H1 (cell line): Measurements from ENCODE around the gene POGLUT2. TPM values are rescaled to one million over a fixed set of nuclear protein-coding genes. Genes with fewer than 3 reads are reported as not detected.

Source experiments
- CTCF ChIA-PET: fragments of 300-600 bp; sonication (Branson Sonifier 250); formaldehyde crosslinking; loops from one replicate; lab custom pipeline; 2021; ENCODE audit not compliant: partially characterized antibody; lab: Charles Lee
- POLR2A ChIA-PET: fragments of 300-600 bp; sonication (Branson Sonifier 250); formaldehyde crosslinking; loops from one replicate; lab custom pipeline; 2021; ENCODE audit warnings: inconsistent platforms; ENCODE audit not compliant: partially characterized antibody; lab: Charles Lee
- DNase-seq, 2 experiments: peaks; one replicate each; pipeline versions ENCODE4 v3.0.0 to v3.0.0-alpha.2; 2010 to 2022; ENCODE audit warnings: low spot score in 2 of 2, low read depth in 1 of 2, mixed read lengths in 1 of 2
- FAIRE-seq: peaks from 2 replicates; lab custom pipeline; 2011; peaks lifted over from hg19 to GRCh38; lab: Jason Lieb, UNC
- H2AFZ ChIP-seq: 2 replicates; pipeline ENCODE4 v1.8.1; 2012; ENCODE audit warnings: low read length, inconsistent platforms
- H2AK5ac ChIP-seq: 2 replicates; pipeline ENCODE4 v1.6.1; 2013; ENCODE audit warnings: low read depth, low read length
- H2BK120ac ChIP-seq: replicated peaks from 2 replicates; pipeline ENCODE3; 2013; ENCODE audit warnings: low read depth, low read length, inconsistent platforms
- H2BK12ac ChIP-seq: 2 replicates; pipeline ENCODE4 v1.6.1; 2013; ENCODE audit warnings: low read depth, low read length
- H2BK15ac ChIP-seq: 2 replicates; pipeline ENCODE4 v1.6.1; 2013; ENCODE audit warnings: low read length
- H2BK20ac ChIP-seq: 2 replicates; pipeline ENCODE4 v1.6.1; 2013; ENCODE audit warnings: low read length
- H2BK5ac ChIP-seq: 2 replicates; pipeline ENCODE4 v1.6.1; 2013; ENCODE audit warnings: low read depth, low read length
- H3K14ac ChIP-seq: 2 replicates; pipeline ENCODE4 v1.6.1; 2013; ENCODE audit warnings: inconsistent platforms; ENCODE audit not compliant: insufficient read length
- H3K18ac ChIP-seq: 2 replicates; pipeline ENCODE4 v1.6.1; 2013; ENCODE audit warnings: low read length; ENCODE audit errors: extremely low read depth
- H3K23ac ChIP-seq: 2 replicates; pipeline ENCODE4 v1.6.1; 2013; ENCODE audit warnings: inconsistent platforms; ENCODE audit not compliant: insufficient read length
- H3K23me2 ChIP-seq: 2 replicates; pipeline ENCODE4 v1.6.1; 2013; ENCODE audit warnings: low read depth, low read length
- H3K27ac ChIP-seq: 2 replicates; pipeline ENCODE4 v1.6.1; 2011; ENCODE audit warnings: low read depth, low read length, inconsistent platforms
- H3K27me3 ChIP-seq, 4 experiments: replicated peaks in 1 of 4; 1 replicate in 1 of 4; 2 replicates in 3 of 4; pipeline versions ENCODE4 v1.6.1 to v1.8.1; 2011 to 2013; ENCODE audit warnings: low read length in 3 of 4, mild to moderate bottlenecking in 3 of 4, inconsistent platforms in 2 of 4, mixed read lengths in 2 of 4, moderate library complexity in 1 of 4; ENCODE audit not compliant: control insufficient read depth in 3 of 4, insufficient read depth in 3 of 4; ENCODE audit errors: extremely low read depth in 1 of 4
- H3K36me3 ChIP-seq, 4 experiments: 2 replicates each; pipeline versions ENCODE4 v1.6.1 to v1.8.1; 2011 to 2013; ENCODE audit warnings: mild to moderate bottlenecking in 4 of 4, low read length in 3 of 4, moderate library complexity in 2 of 4, control low read depth in 1 of 4, inconsistent platforms in 1 of 4; ENCODE audit not compliant: insufficient read depth in 4 of 4, control insufficient read depth in 2 of 4
- H3K4ac ChIP-seq: replicated peaks from 2 replicates; pipeline ENCODE3; 2013; ENCODE audit warnings: low read length, low read depth, mixed read lengths, inconsistent platforms; ENCODE audit not compliant: insufficient read length
- H3K4me1 ChIP-seq, 4 experiments: replicated peaks in 1 of 4; 1 replicate in 1 of 4; 2 replicates in 3 of 4; pipeline versions ENCODE4 v1.6.1 to v1.8.1; 2011 to 2013; ENCODE audit warnings: low read length in 3 of 4, inconsistent platforms in 2 of 4, mixed read lengths in 1 of 4; ENCODE audit not compliant: insufficient read depth in 4 of 4, control insufficient read depth in 3 of 4
- H3K4me2 ChIP-seq, 2 experiments: 2 replicates each; pipeline versions ENCODE4 v1.6.1 to v1.8.1; 2011 to 2013; ENCODE audit warnings: low read depth in 2 of 2, low read length in 2 of 2, control low read depth in 1 of 2, inconsistent platforms in 1 of 2, mild to moderate bottlenecking in 1 of 2; ENCODE audit not compliant: insufficient read depth in 1 of 2
- H3K4me3 ChIP-seq, 4 experiments: fragments of 200-600, 300-600 bp in 1 of 4; sonication (generic), shearing (Covaris generic), sonication (Bioruptor Twin) in 1 of 4; 2 replicates each; pipeline versions ENCODE4 v1.5.1 to v1.8.1; 2011 to 2016; ENCODE audit warnings: low read length in 4 of 4, low read depth in 3 of 4, control low read depth in 2 of 4, inconsistent platforms in 2 of 4, mild to moderate bottlenecking in 2 of 4, mixed read lengths in 1 of 4, moderate library complexity in 1 of 4; ENCODE audit not compliant: insufficient read depth in 2 of 4; ENCODE audit errors: extremely low read depth in 1 of 4
- H3K56ac ChIP-seq: replicated peaks from 2 replicates; pipeline ENCODE3; 2013; ENCODE audit warnings: low read depth, mild to moderate bottlenecking, mixed read lengths, low read length, inconsistent platforms; ENCODE audit not compliant: insufficient read length
- H3K79me1 ChIP-seq: 2 replicates; pipeline ENCODE4 v1.6.1; 2013; ENCODE audit warnings: low read depth, low read length, control low read depth
- H3K79me2 ChIP-seq, 2 experiments: 2 replicates each; pipeline versions ENCODE4 v1.6.1 to v1.8.1; 2012 to 2013; ENCODE audit warnings: low read length in 2 of 2, mild to moderate bottlenecking in 2 of 2, inconsistent platforms in 1 of 2; ENCODE audit not compliant: insufficient read depth in 2 of 2, control insufficient read depth in 1 of 2
- H3K9ac ChIP-seq, 4 experiments: replicated peaks in 1 of 4; 1 replicate in 1 of 4; 2 replicates in 3 of 4; pipeline versions ENCODE4 v1.6.1 to v1.8.1; 2011 to 2013; ENCODE audit warnings: low read depth in 3 of 4, low read length in 3 of 4, control low read depth in 2 of 4, mild to moderate bottlenecking in 2 of 4, moderate library complexity in 2 of 4, inconsistent platforms in 1 of 4; ENCODE audit errors: extremely low read depth in 1 of 4
- H3K9me3 ChIP-seq, 2 experiments: 2 replicates each; pipeline versions ENCODE4 v1.6.1 to v1.8.1; 2012 to 2013; ENCODE audit warnings: mild to moderate bottlenecking in 2 of 2, moderate library complexity in 2 of 2, control low read depth in 1 of 2, inconsistent platforms in 1 of 2, low read depth in 1 of 2, low read length in 1 of 2, mixed read lengths in 1 of 2; ENCODE audit not compliant: insufficient read depth in 2 of 2
- H4K20me1 ChIP-seq, 2 experiments: replicated peaks in 1 of 2; 2 replicates each; pipeline versions ENCODE3 to v1.8.1; 2011 to 2013; ENCODE audit warnings: inconsistent platforms in 2 of 2, low read length in 2 of 2, mild to moderate bottlenecking in 1 of 2; ENCODE audit not compliant: insufficient read depth in 2 of 2, control insufficient read depth in 1 of 2
- H4K5ac ChIP-seq: 2 replicates; pipeline ENCODE4 v1.6.1; 2013; ENCODE audit warnings: low read length, low read depth, mixed read lengths, inconsistent platforms; ENCODE audit not compliant: insufficient read length
- H4K8ac ChIP-seq: 2 replicates; pipeline ENCODE4 v1.8.0; 2013; ENCODE audit warnings: mild to moderate bottlenecking, moderate library complexity, low read length, inconsistent platforms; ENCODE audit not compliant: insufficient read depth; ENCODE audit errors: extremely low read depth
- H4K91ac ChIP-seq: replicated peaks from 2 replicates; pipeline ENCODE3; 2013; ENCODE audit warnings: low read length, mixed read lengths, inconsistent platforms; ENCODE audit not compliant: insufficient read length
- ATF2 ChIP-seq: IDR thresholded peaks from 2 replicates; pipeline ENCODE4 v1.6.1; 2012; ENCODE audit warnings: low read length, inconsistent platforms
- CBX5 ChIP-seq: fragments of 300-800, 300-1000 bp; sonication (generic); IDR thresholded peaks from 2 replicates; pipeline ENCODE4 v1.7.1; 2016; ENCODE audit warnings: antibody characterized with exemption, low read length, low read depth
- CHD1 ChIP-seq: IDR thresholded peaks from 2 replicates; pipeline ENCODE4 v1.6.1; 2012; ENCODE audit warnings: low read depth, low read length, improper control_type of control experiment
- CHD2 ChIP-seq: IDR thresholded peaks from 2 replicates; pipeline ENCODE4 v1.6.1; 2012; ENCODE audit warnings: low read length, improper control_type of control experiment
- JUN ChIP-seq: IDR thresholded peaks from 2 replicates; pipeline ENCODE4 v1.6.1; 2011; ENCODE audit warnings: low read depth, mild to moderate bottlenecking, improper control_type of control experiment, low read length
- KDM4A ChIP-seq: IDR thresholded peaks from one replicate; pipeline ENCODE4 v1.7.1; 2012; ENCODE audit warnings: low read depth, mild to moderate bottlenecking, moderate library complexity, low read length, inconsistent platforms; ENCODE audit not compliant: severe bottlenecking
- PHF8 ChIP-seq: fragments of 200-600 bp; sonication (generic); conservative IDR thresholded peaks from 2 replicates; pipeline ENCODE4 v1.7.1; 2012; ENCODE audit warnings: low read depth, mild to moderate bottlenecking, inconsistent platforms, low read length, moderate library complexity
- RBBP5 ChIP-seq: IDR thresholded peaks from 2 replicates; pipeline ENCODE4 v1.7.1; 2012; ENCODE audit warnings: low read depth, mild to moderate bottlenecking, inconsistent platforms, low read length, moderate library complexity, borderline replicate concordance
- RFX5 ChIP-seq: IDR thresholded peaks from 2 replicates; pipeline ENCODE4 v1.6.1; 2011; ENCODE audit warnings: low read depth, low read length, improper control_type of control experiment, borderline replicate concordance
- WGBS, 2 experiments: shearing (Covaris generic) in 1 of 2; methylation state at CpG; one replicate each; pipeline versions ENCODE4 v1.1.6 to v1.1.7; 2013 to 2015; ENCODE audit warnings: low lambda C conversion rate in 2 of 2, mixed read lengths in 2 of 2, inconsistent platforms in 1 of 2, low coverage in 1 of 2, missing lambda C conversion rate in 1 of 2; ENCODE audit not compliant: insufficient replicate concordance in 2 of 2, insufficient coverage in 1 of 2, insufficient read length in 1 of 2; ENCODE audit errors: extremely low coverage in 1 of 2, missing lambda C conversion rate in 1 of 2; 5-methylcytosine and 5-hydroxymethylcytosine counted together
- polyA plus RNA-seq, 7 experiments: library from polyadenylated mRNA; depleted of rRNA in 3 of 7; stranded (reverse) in 5 of 7; unstranded in 2 of 7; fragments of >200 nt in 5 of 7; fragments of 200-250 nt in 2 of 7; gene quantifications; 1 replicate in 5 of 7; 2 replicates in 1 of 7; 4 replicates in 1 of 7; pipeline versions ENCODE4 v1.2.1 to v1.2.3, GENCODE V29; 2011 to 2013; ENCODE audit warnings: missing spikeins in 2 of 7, mixed read lengths in 2 of 7
- total RNA-seq: library from RNA; stranded (reverse); fragmentation: NEBNext Ultra II Directional; extraction: Animal tissue kit (Norgen Biotek cat#: 25700); gene quantifications from 2 replicates; pipeline ENCODE4 v1.2.1, GENCODE V29; 2021

POGLUT2 gene
- total and polyA plus RNA-seq, 2 of the 8 experiments (the other 6 are each of a cell fraction or from before 2014, with no cell fraction given): 9.9 to 22.3 TPM

GRCh38 chr13:102763741-102764140 lies 35.0 kb downstream of the POGLUT2 start:
- Histone ChIP-seq H3K4ac (no peak overlapping the region), H3K27me3 (no peaks in the 10 kb centered on the region), H3K23me2 (no peaks in the 10 kb centered on the region), H2AFZ (no peak overlapping the region), H4K5ac (no peak overlapping the region), H3K14ac (no peak overlapping the region), H3K36me3 (peaks cover 0 to 6% (median 0%) of the 10 kb centered on the region in 4 experiments; a peak in 2 of 8 replicates), H3K18ac (no peak overlapping the region), H2BK20ac (no peak overlapping the region), H3K79me1 (no peaks in the 10 kb centered on the region), H3K79me2 (no peaks in the 10 kb centered on the region), H3K4me3 (no peak overlapping the region), H2BK120ac (no peak overlapping the region), H4K91ac (no peak overlapping the region), H3K9me3 (no peaks in the 10 kb centered on the region), H2AK5ac (no peak overlapping the region), H4K8ac (no peak overlapping the region), H2BK15ac (no peak overlapping the region), H3K4me1 (no peaks in the 10 kb centered on the region), H3K27ac (no peak overlapping the region), H3K9ac (no peak overlapping the region), H2BK5ac (no peak overlapping the region), H3K23ac (no peak overlapping the region), H2BK12ac (no peak overlapping the region), H4K20me1 (no peaks in the 10 kb centered on the region), H3K56ac (no peak overlapping the region), H3K4me2 (no peak overlapping the region)
- POLR2A ChIA-PET: no interaction called here
- FAIRE-seq (peak; percentile 32), DNase-seq (no peak)
- CTCF ChIA-PET: no interaction called here
- 94% methylated on average over 1 of the region's 1 CpG; no CpG with 5 or more reads in 1 of the 2 experiments for WGBS, 2 experiments
- no peak for TF ChIP-seq KDM4A
- no peak for TF ChIP-seq CHD1
- no peak for TF ChIP-seq CHD2
- TF ChIP-seq RBBP5: no peak
- no peak for TF ChIP-seq PHF8
- TF ChIP-seq JUN: no peak
- TF ChIP-seq CBX5: no peak
- no peak for TF ChIP-seq ATF2
- TF ChIP-seq RFX5: no peak
